Esophagus squamous epithelium (tissue), 4 donors: ENCODE data around the gene NRXN2.

ENCODE experiments used
- POLR2A ChIP-seq, 4 donors: fragments of 450-650 bp; IDR thresholded peaks; one replicate each; pipeline ENCODE4 v1.6.1; 2017; ENCODE audit warnings: antibody characterized with exemption in 4 of 4, mild to moderate bottlenecking in 4 of 4, moderate library complexity in 3 of 4
- TF ChIP-seq, protein P1 (sequence below), 6 experiments: fragments of 450-650 bp in 4 of 6; fragments of 200-600 bp in 2 of 6; sonication (generic) in 2 of 6; IDR thresholded peaks; one replicate each; pipeline ENCODE4 v1.5.1; 2016 to 2019; ENCODE audit warnings: antibody characterized with exemption in 6 of 6, mild to moderate bottlenecking in 4 of 6, moderate library complexity in 4 of 6

GRCh38 chr11:64764753-64765152, 41.8 kb upstream of the NRXN2 start:
- TF ChIP-seq POLR2A (IDR thresholded peaks at IDR 0.05), result no peak
- TF ChIP-seq, protein P1, sequence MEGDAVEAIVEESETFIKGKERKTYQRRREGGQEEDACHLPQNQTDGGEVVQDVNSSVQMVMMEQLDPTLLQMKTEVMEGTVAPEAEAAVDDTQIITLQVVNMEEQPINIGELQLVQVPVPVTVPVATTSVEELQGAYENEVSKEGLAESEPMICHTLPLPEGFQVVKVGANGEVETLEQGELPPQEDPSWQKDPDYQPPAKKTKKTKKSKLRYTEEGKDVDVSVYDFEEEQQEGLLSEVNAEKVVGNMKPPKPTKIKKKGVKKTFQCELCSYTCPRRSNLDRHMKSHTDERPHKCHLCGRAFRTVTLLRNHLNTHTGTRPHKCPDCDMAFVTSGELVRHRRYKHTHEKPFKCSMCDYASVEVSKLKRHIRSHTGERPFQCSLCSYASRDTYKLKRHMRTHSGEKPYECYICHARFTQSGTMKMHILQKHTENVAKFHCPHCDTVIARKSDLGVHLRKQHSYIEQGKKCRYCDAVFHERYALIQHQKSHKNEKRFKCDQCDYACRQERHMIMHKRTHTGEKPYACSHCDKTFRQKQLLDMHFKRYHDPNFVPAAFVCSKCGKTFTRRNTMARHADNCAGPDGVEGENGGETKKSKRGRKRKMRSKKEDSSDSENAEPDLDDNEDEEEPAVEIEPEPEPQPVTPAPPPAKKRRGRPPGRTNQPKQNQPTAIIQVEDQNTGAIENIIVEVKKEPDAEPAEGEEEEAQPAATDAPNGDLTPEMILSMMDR (IDR thresholded peaks at IDR 0.05), result no peak
